ENCODE data around the gene ATF4. TPM values are rescaled to one million over a fixed set of nuclear protein-coding genes. Genes with fewer than 3 reads are reported as not detected.

Gene ATF4
- total and polyA plus RNA-seq, 9 donors, result 212 to 611 (median 252) TPM

- WGBS, 3 donors, result 46 to 100% (median 68%) methylated on average over 1 of the region's 1 CpG
- intact Hi-C loops (cut with DNase I), result no loop called here
- H3K27ac ChIP-seq, result no peak overlapping the region
Observed at GRCh38 chr22:39480557-39480956, 39.8 kb upstream of the ATF4 start.

GRCh38 chr22:39481054-39481453 is 39.3 kb upstream of the ATF4 start:
- no peak for DNase-seq
- peaks cover 4% of the 10 kb centered on the region for H3K4me1 ChIP-seq (ENCODE audit: insufficient read depth)
- TF ChIP-seq POLR2A (IDR thresholded peaks at IDR 0.05) (no peak), EP300 (IDR thresholded peaks at IDR 0.05) (no peak), CTCF (IDR thresholded peaks at IDR 0.05) (no peak)
- H3K36me3 ChIP-seq, result no peaks in the 10 kb centered on the region
- WGBS, 3 donors, result 92 to 95% (median 94%) methylated on average over 16 of the region's 16 CpGs
- no peaks in the 10 kb centered on the region for H3K9me3 ChIP-seq
- intact Hi-C loops (cut with DNase I), result no loop called here
- no peak overlapping the region for H3K4me3 ChIP-seq
- no peaks in the 10 kb centered on the region for H3K27me3 ChIP-seq
- no peak overlapping the region for H3K27ac ChIP-seq

More at GRCh38 chr22:39480557-39480956, 39.8 kb upstream of the ATF4 start:
- H3K4me3 ChIP-seq, result no peak overlapping the region
- H3K9me3 ChIP-seq, result no peaks in the 10 kb centered on the region
- no peaks in the 10 kb centered on the region for H3K36me3 ChIP-seq
- DNase-seq, result no peak
- H3K27me3 ChIP-seq, result no peaks in the 10 kb centered on the region
- peaks cover 4% of the 10 kb centered on the region for H3K4me1 ChIP-seq (ENCODE audit: insufficient read depth)
- TF ChIP-seq POLR2A (IDR thresholded peaks at IDR 0.05), result no peak
- TF ChIP-seq CTCF (IDR thresholded peaks at IDR 0.05), result no peak
- no peak for TF ChIP-seq EP300 (IDR thresholded peaks at IDR 0.05)

GRCh38 chr22:39481595-39481994 is 38.8 kb upstream of the ATF4 start:
- no peak overlapping the region for H3K27ac ChIP-seq
- no peaks in the 10 kb centered on the region for H3K36me3 ChIP-seq
- H3K9me3 ChIP-seq, result no peaks in the 10 kb centered on the region
- no peak overlapping the region for H3K4me3 ChIP-seq
- H3K27me3 ChIP-seq, result no peaks in the 10 kb centered on the region
- peaks cover 4% of the 10 kb centered on the region for H3K4me1 ChIP-seq (ENCODE audit: insufficient read depth)
- 86 to 89% (median 88%) methylated on average over 5 of the region's 5 CpGs for WGBS, 3 donors
- DNase-seq, result no peak
- intact Hi-C loops (cut with DNase I), result no loop called here
- TF ChIP-seq POLR2A (IDR thresholded peaks at IDR 0.05) (no peak), EP300 (IDR thresholded peaks at IDR 0.05) (no peak), CTCF (IDR thresholded peaks at IDR 0.05) (no peak)

GRCh38 chr22:39482768-39483167 is 37.6 kb upstream of the ATF4 start:
- 29 to 55% (median 52%) methylated on average over 3 of the region's 3 CpGs for WGBS, 3 donors
- DNase-seq, result no peak
- TF ChIP-seq EP300 (IDR thresholded peaks at IDR 0.05), result no peak
- TF ChIP-seq POLR2A (IDR thresholded peaks at IDR 0.05), result no peak
- TF ChIP-seq CTCF (IDR thresholded peaks at IDR 0.05), result no peak
- Histone ChIP-seq H3K36me3 (no peaks in the 10 kb centered on the region), H3K9me3 (no peaks in the 10 kb centered on the region), H3K27me3 (no peaks in the 10 kb centered on the region), H3K4me3 (no peak overlapping the region), H3K27ac (no peak overlapping the region), H3K4me1 (ENCODE audit: insufficient read depth) (peaks cover 4% of the 10 kb centered on the region)
- intact Hi-C loops (cut with DNase I), result no loop called here

Measured in ovary (tissue), 9 donors.